Suppressor macrophage treated with lipopolysaccharide for 1 hour (primary cell): ENCODE measurements around the gene ICA1L.

Experiments used
- DNase-seq, 3 donors: peaks; one replicate each; pipeline ENCODE4 v3.0.0-alpha.2; 2020 to 2022

The ICA1L gene

GRCh38 chr2:202726070-202726469 is 145.5 kb downstream of the ICA1L start:
- no peak for DNase-seq

- peak in 1 of 3 donors; percentile 7 for DNase-seq
Measured at GRCh38 chr2:202723746-202724145, 147.8 kb downstream of the ICA1L start.
